ENCODE measurements around the gene CDC42BPB.

CDC42BPB gene

DNA sequence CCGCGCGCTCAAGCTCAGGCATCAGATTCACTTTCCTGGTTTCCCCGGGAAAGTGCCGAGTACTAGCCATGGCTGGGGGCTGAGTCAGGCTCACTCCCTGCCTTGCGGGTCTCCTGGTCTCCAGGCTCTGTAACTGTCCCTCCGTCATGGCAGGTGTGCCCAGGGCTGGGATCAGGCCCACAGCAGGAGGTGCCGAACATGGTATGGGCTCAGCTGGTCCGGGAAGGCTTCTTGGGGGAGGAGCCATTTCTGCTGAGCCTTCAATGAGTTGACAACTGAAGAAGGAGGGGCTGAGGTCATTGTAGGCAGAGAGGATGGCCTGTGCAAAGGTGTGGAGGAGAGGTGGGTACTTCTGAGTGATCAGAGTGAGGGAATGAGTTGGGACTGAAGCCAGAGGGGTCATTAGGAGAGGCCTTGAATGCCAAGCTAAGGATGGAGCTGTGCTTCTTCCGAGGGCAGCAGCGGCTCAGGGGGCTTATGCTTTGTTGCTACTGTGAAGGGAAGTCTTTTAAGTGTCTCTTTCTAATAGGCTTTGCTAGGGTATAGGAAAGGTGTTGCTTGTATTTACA lies 37.9 kb upstream of the CDC42BPB start:
- DNase-seq, result no peak

DNA sequence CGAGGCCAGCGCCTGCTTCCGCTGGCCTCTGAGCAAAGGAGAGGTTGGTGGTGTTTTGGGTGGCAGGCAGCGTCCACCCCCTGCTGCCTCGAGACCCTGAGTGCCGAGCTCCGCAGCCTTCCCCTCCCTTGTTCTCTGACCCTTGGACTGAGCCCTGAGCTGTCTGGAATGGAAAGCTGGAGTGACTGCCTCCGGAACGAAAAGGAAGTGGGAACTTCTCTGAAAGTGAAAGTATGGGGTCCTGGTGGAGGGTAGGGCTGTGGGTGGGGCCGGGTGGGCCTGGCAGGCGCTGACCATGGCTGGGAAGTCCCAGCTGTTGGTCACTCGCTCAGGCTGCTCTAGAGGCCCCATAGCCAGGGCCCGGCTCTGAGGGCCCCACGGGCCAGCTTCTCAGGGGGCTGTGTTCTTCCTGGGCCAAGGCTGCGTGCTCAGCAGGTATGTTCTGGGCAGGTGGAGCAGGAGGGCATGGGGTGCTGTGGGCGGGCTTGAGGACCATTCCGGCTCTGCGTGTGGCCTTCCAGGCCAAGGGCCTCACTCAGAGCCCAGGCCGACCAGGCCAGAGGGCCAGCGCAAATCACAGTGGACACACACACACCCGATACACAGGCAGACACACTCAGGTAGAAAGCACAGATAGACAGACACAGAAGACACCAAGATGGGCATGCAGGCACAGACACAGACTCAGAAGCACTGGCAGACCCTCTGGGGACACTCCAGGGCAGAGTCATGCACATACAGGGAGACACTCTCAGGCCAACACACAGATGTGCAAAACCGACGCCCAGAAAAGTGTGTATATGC lies 37.3 kb upstream of the CDC42BPB start, which contains the start of gene EXOC3L4:
TSS of gene EXOC3L4 (plus strand) at position 320 of the 804 bp plus-strand sequence. CDS start 5,495 bp downstream, outside the sequence.
- no peak for DNase-seq

DNA sequence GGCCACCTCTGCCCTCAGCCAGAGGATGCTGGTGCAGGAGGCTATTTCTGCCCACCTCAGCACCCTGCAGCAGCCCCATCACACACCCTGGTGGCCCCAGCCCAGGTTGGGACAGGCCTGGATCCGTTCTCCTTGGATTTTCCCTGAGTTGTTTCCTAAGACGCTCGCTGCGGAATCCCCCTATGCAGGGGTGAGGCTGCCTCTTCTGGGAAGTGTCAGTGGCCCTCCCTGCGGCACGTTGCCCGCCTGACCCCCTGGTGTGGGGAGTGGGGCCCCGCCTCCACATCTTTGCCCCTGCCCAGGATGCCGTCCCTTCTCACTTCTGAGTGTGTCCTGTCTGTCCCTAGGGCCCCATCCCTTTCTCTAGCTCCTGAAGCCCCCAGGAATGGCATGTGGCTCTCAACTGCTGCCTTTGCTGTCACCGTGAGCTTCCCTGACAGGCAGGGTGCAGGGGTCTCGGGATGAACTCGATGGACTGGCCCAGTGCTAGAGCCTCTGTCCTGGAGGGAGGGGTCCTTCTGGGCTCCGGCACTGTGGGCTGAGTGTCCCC lies 36.6 kb upstream of the CDC42BPB start:
- DNase-seq, result no peak

DNA sequence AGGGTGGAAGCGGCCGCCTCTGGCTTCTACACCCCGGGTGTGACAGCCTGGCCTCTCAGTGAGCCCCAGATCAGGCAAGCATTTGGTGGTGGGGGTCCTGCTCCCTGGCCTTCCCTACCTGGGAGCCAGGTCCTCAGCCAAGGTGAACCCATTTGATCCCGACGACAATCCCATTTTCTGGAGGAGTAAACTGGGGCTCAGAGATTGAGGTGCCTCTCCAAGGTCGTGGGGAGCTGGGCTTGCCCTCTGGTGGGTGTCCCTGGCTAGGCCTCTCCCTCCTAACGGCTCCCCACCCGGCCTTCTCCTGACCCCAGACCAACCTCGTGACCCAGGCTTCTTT lies 34.5 kb upstream of the CDC42BPB start:
- DNase-seq, result no peak

DNA sequence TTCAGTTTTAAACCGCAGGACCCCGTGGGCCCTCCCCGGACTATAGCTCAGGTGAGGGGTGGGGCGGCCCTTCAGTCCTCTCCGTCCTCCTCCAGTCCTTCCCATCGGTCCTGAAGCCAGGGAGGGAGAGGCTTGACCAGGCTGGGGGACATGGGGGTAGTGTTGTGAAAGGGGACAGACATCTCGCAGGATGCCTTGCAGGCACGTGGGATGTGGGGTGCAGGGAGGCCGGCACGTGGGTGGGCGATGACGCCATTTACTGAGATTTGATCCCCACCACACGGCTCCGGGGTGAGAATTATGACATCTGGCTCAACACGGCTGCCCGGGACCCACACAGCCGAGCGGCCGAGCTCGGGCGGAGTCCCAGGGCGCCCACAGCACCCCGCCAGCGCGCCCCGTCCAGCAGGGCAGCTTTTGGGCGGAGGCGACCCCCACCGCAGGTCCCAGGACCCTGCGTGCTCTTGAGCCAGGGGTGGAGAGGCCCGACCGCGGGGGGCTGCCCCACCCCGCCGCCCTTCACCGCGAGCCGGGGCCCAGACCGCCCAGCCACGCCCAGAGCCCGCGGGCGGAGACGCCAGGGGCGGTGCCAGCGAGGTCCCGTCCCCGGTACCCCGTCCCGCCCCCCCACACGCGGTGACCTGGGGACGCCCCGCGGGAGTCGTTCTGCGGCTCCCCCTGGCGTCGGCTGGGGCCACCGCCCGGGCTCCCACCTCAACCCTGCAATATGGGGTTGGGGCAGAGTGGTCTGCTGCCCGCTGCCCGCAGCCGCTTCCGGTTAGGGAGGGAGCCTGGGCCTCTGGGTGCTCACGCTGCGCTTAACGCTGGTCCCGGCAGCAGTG lies 33.9 kb upstream of the CDC42BPB start:
- peak; percentile 76 for DNase-seq

DNA sequence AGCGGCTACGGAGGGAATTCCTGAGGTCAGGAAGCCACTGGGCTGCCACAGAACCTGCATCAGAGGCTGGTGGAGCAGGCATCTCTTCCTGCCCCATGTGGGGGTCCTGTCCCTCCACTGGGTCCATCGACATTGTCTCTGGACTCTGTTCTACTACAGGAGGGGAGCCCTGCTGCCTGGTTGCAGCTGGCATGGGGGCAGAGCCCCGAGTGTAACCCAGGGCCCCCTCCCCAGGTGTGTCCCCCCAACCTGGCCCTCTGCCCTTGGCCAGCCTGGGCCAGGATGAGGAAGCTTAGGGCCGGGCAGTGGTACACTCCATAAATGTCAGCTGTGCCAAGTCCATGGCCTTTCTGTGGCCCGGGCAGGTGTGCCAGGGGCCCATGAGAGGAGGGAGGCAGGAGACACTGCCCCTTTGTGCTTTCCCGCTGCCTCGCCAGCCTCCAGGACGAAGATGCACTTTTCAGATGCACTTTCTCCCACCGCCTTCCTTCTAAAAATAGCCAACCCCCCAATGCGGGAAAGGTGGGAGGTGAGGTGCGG lies 33.2 kb upstream of the CDC42BPB start:
- DNase-seq, result no peak

DNA sequence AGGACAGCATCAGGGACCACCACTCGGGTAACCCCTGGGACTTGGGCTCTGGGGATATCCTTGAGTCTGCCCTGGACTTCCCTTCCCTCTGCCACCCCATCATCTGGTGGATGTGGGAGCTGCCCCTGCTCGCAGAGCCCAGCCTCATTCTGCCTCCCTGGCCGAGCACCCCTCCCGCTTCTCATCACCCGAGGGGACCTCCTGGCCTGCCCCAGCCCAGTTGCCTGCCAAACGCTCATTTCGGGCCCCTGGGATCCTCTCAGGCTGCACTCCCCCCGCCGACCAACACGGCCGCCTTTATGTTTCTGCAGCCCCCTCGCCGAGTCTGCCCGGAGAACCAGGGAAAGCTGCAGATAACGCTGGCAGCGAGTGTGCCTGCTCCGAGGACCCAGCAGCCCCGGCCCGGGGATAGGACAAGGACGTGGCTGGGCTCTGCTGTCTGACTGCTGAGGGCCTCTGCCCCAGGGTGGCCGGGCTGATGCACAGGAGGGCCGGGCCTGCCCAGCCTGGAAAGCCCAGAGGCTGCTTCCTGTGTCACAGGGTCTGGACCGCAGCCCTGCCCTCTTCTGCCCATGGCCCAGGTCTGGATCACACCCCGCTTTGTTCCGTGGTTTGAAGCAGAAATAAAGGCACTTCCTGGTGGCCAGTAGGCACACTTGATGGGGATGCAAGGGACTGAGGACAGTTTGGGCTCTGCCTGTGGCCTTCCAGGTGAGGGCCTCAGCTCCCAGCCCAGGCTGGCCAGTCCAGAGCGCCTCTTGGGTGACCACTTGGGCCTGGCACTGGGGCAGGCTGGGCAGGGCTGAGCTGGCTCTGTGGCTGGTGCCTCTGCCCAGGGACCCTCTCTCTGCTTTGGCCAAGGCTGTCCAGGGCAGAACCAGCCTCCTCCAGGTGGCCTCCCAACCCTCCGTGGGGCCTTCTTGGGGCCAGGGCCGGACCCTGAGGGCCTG lies 32.3 kb upstream of the CDC42BPB start:
- DNase-seq, result no peak

DNA sequence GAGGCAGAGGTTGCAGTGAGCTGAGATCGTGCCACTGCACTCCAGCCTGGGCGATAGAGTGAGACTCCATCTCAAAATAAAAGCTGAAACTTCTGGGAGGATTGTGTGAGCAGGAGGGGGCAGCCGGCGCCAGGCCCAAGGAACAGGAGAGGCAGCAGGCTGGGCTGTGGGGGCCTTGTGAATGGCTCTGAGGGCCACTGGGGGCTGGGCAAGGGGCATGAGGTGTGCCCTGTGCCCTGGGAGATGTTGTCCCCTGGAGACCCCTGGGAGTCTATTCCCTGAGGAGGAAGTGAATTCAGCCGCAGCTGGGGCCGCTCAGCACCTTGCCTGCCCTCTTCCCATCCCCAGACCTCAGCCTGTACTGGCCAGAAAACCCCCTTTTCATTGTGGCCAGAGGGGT lies 31.6 kb upstream of the CDC42BPB start:
- no peak for DNase-seq

DNA sequence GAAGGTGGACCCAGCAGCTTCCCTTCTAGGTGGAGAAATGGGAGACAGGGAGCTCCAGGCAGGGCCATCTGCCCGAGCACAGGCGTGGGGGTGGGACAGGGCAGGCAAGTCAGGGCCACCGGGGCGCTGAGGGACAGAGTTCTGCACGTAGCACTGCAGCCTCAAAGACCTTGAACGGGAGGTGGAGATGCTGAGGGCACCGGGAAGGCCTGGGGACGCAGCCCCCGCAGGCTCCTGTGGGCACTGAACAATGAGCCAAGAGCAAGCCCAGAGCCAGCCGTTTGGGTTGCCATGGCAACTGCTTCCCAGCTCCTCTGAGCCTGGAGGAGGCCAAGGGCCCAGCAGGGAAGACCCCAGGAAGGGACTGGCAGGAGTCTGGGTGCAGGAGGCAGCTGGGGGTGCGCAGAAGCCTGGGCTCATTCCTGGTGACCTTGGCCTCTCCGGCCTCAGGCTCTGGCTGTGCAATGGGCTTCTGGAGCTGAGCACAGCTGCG lies 30.0 kb upstream of the CDC42BPB start:
- DNase-seq, result no peak

DNA sequence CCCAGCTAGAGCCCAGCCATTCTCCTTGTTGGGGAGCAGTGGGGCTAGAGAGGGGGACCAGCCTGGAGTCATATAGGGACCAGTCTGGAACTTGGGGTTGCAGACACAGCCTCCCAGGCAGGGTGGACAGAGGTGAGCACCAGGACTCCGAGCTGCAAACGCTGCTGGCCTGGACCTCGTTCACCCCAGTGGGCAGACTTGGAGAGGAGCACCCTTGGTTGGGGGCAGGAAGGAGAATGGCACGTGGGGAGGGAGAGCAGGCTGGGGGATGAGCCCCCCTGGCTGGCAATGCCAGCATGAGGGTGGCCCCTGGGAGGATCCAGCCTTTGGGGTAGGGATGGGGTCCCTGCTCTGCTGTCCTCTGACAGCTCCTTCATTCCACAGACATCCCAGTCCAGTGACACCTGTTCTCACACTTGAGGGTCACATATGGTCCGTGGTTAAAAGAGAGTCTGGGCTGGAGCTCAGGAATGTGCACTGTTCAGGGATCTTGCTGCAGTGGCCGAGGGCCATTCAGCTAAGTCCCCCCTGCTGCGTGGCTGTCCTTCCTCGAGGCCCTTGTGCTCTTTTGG lies 29.5 kb upstream of the CDC42BPB start:
- no peak for DNase-seq

DNA sequence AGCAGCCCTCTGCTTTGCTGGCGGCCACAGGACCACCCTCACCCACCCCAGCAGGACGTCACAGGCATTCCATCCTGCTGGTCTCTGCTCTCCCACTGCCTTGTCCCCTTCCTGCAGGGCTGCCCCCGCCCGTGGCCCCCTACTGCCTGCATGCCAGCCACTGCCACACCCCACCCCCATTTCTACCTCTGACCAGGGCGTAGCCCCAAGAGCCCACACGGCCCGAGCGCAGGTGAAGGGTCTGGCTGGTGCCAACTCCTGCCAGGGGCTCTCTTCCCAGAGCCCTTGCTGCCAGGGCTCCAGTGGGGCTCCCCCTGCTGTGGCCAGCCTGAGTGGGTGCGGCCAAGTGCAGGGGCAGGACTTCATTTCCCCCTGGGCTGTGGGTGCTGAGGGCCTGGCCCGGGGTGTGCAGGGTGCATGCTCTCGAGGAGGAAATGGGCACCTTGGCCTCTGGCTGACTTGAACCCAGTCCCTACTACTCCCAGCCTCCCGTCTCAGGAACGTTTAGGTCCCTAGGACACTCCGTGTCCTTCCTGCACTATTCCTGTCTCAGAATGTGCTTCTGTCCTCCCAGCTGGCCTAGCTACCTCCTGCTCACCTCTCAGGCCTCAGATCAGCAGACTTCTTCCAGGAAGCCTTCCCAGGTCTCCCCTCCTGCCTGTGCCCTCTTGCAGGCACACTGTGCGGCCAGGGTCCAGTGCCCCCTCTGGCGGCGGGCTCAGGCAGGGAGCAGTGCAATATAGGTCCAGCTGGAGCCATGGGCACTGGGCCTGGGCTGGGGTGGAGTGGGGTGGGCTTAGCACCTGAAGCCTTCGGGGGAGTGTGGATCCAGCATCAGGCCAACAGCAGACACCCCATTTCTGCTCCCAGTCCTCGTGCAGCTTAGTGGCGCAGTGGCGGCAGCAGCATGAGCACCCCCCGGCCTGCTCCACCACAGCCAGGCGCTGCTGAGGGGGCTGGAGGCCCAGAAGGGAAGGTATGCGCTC lies 28.1 kb upstream of the CDC42BPB start:
- DNase-seq, result no peak

DNA sequence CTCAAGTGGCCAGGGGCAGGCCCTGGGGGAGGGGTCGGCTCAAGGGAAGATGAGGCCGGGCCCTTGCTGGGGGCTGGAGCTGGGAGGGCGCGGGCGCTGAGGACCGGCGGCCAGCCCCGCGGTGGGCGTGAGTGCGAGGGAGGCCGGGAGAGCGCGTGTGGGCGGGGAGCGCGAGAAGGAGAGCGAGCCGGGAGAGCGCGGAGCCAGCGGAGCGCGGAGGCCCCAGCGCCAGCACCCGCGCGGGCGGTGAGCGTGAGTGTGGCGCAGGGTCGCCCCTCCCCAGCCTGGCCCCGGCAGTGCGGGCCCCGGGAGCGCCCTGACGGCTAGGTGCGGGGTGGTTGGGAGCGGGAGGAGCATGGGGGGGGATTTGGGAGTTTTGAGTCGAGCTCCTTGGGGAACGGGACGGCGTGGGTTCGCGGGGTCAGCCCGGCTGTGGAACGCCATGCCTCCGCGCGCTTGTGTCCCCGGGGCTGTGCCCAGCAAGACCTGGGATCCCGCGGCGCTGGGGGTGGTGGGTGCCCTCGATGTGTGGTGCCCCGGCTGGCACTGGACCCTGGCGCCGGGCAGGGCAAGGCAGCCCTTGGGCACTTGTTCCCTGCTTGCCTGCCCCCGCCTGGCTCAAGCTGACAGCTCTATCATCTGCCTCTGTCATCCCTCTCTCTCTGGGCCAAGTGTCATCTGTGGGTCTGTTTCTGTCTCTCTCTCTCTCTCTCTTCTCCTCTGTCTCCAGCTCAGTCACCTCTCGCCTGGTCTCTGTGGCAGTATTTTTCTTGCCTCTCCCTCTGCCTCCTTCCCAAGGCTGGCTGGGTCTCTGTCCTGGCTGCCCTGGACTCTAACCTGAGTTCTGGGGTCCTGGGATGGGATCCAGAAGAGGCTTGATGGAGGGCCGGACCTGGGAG lies 26.9 kb upstream of the CDC42BPB start, which contains the start of gene LBHD2:
TSS of gene LBHD2 (plus strand) at position 190 of the 899 bp plus-strand sequence. CDS start 1,803 bp downstream, outside the sequence.
- no peak for DNase-seq

DNA sequence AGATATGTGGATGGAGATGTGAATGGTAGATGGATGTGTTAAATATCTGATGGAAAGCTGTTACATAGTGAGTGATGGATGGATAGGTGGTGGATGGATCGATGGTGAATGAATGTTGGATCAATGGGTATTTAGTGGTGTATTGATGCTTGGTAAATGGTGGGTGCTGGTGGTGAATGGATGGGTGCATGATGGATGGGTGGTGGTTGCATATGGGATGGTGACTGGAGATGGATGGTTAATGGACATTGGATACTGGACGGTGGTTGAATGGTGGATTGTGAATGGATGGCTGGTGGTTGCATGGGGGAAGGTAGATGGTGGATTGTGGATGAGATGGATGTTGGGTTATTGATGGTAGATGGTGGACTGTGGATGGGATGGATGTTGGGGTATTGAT lies 24.6 kb upstream of the CDC42BPB start:
- DNase-seq, result no peak

DNA sequence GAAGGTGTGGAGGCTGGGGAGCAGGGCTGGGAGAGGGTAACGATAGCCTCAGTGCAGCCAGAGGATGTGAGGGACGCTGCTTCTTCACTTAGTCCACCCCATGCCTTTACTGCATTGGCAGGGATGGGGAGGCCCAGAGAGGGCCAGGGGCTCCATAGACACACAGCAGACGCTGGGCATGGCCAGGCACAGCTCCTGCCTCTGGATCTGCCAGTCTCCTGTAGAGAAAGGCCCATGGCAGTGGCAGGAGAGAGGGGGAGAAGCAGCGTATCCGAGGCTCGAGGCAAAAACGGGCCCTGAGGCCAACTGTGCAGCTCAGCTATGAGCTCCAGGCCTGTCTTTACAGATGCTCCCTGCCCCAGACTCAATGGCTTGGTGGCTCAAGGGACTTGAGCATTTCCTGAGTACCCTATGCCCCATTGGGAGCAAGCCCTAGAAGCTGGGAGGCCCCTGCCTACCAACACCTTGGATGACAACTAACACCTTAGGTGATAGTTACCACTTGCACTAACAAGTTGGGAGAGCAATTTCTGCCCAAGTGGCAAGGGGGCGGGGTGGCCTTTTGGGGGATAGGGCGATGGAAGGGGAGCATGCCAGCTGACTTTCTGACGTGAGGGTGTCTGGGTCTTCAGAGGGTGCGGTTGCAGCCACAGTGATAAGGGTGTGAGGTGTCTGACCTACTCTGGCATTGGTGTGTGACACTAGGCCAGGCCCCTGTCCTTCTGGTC lies 21.7 kb upstream of the CDC42BPB start:
- no peak for DNase-seq

DNA sequence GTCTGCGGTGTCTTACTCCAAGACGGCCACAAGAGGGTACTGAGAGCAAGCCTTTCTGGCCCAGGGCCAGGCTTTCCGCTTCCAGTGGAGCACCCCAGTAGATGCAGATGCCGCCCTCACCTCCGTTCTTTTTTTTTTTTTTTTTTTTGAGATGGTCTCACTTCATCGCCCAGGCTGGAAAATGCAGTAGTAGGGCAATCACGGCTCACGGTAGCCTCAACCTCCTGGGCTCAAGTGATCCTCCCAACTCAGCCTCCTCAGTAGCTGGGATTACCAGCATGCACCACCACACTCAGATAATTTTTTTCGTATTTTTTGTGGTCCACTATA lies 21.0 kb upstream of the CDC42BPB start:
- DNase-seq, result peak; percentile 79

DNA sequence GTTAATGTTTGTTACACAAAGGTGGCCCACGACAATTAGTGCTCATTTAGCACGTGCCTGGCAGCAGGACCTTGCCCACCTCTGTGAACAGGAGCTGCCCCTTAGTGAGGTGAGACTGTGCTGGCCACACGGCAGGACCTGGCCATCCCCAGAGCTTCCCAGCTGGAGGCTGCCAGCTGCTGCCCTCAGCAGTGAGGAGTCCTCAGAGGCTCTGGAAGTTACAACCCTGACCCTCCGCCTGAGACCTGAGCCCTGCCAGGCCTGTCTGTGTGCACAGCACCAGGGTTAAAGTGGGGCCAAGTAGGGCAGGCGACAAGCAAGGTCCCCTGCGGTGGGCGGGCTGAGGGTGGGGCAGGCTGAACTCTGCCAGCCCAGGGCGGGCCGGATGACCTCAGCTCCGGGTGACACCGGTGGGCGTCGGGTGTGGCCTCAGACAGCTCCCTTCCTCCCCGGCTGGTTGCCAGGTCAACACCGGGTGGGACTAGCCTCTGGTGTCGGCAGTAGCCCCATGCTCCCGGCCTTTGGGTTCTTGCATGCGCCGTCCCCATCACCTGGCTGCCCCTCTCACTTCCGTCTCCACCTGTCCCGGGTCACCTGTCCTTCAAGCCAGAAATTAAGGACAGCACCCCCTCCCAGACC lies 17.5 kb upstream of the CDC42BPB start:
- DNase-seq, result no peak

DNA sequence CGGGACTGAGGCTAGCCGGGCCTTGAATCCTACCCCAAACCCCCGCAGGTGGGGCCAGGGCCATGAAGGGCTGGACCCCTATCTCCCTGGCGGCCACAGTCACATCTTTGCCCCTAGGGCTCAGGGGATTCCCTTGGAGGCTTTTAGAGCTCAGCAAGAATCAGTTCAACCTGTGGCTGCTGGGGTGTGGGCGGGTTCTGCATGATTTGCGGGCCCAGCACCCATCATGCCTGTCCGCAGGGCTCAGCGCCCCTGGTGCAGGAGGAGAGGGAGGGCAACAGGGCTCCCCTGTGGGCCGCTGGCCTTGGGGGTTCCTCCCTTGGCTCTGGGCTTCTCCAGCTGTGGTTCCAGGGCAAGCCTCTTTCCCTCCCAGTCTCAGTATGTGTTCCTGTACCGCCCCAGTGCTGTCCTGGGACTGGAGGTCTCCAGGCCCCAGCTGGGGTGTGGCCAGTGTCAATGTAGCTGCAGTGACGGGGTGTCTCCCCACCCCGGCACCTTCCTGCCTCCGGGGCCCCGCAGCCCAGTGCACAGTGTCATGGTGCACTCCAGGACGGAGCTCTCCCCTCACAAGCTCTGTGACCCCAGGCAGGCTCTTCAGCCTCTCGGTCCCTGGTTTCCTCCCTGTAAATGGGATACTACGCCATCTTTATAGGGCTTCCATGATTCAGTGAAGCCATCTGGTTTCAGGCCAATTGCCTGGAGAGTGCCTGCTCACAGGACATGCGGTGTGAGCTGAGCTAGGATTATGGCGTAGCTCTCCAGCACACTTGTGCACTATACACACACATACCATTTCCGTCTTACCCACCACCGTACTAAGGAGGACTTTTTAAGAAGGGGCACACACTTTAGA lies 16.8 kb upstream of the CDC42BPB start:
- DNase-seq, result no peak

Data from stimulated activated CD4-positive, alpha-beta T cell treated with anti-CD3 and anti-CD28 coated beads, Interleukin-4, amount 100 ng/mL, for 24 hours (primary cell).